HepG2 (cell line): ENCODE measurements around the gene IST1. TPM values are rescaled to one million over a fixed set of nuclear protein-coding genes. Genes with fewer than 3 reads are reported as not detected.

ENCODE experiments used
- CBX5 ChIP-seq: sonication (generic); formaldehyde crosslinking; IDR thresholded peaks from 2 replicates; pipeline ENCODE4 v1.4.0; 2020; ENCODE audit warnings: missing genetic modification reagents, borderline replicate concordance
- LCORL ChIP-seq, 2 experiments: fragments of 450-650 bp in 1 of 2; sonication (generic) in 1 of 2; formaldehyde crosslinking in 1 of 2; IDR thresholded peaks; 2 replicates each; pipeline versions ENCODE4 v1.5.0 to v1.6.1; 2017 to 2020; ENCODE audit warnings: antibody characterized with exemption in 1 of 2, missing genetic modification reagents in 1 of 2
- MEIS1 ChIP-seq: sonication (generic); formaldehyde crosslinking; IDR thresholded peaks from 2 replicates; pipeline ENCODE4 v1.9.0; 2021; ENCODE audit warnings: mild to moderate bottlenecking, missing genetic modification reagents, moderate library complexity, borderline replicate concordance
- SOX6 ChIP-seq, 2 experiments: fragments of 450-650 bp in 1 of 2; sonication (generic) in 1 of 2; formaldehyde crosslinking in 1 of 2; IDR thresholded peaks; 2 replicates each; pipeline versions ENCODE4 v1.4.0 to v1.6.1; 2017 to 2020; ENCODE audit warnings: antibody characterized with exemption in 1 of 2, mild to moderate bottlenecking in 1 of 2, missing genetic modification reagents in 1 of 2
- ZNF224 ChIP-seq: sonication (generic); formaldehyde crosslinking; IDR thresholded peaks from 2 replicates; pipeline ENCODE4 v1.5.0; 2020; ENCODE audit warnings: mild to moderate bottlenecking, missing genetic modification reagents
- ZNF605 ChIP-seq: sonication (generic); formaldehyde crosslinking; IDR thresholded peaks from 2 replicates; pipeline ENCODE4 v1.8.0; 2022; ENCODE audit warnings: mild to moderate bottlenecking, missing genetic modification reagents
- ZNF737 ChIP-seq: sonication (generic); formaldehyde crosslinking; IDR thresholded peaks from 2 replicates; pipeline ENCODE4 v1.5.0; 2020; ENCODE audit warnings: missing genetic modification reagents, mild to moderate bottlenecking, borderline replicate concordance
- polyA plus RNA-seq, 8 experiments: library from polyadenylated mRNA; depleted of rRNA in 3 of 8; stranded (reverse) in 7 of 8; unstranded in 1 of 8; fragments of >200 nt; fragmentation: Illumina TruSeq in 4 of 8; extraction: Trizol in 4 of 8; gene quantifications; 2 replicates each; pipeline versions ENCODE4 v1.2.1 to v1.2.3, GENCODE V29; 2011 to 2016; ENCODE audit warnings: low read depth in 4 of 8, missing spikeins in 1 of 8, mixed read lengths in 1 of 8; ENCODE audit not compliant: insufficient read depth in 1 of 8
- total RNA-seq, 5 experiments: library from RNA; depleted of rRNA; stranded (reverse); fragments of >200 nt; fragmentation: Illumina TruSeq; extraction: Trizol; gene quantifications; 2 replicates each; pipeline ENCODE4 v1.2.3, GENCODE V29; 2016; ENCODE audit warnings: low read depth in 1 of 5
- TF ChIP-seq, protein P1 (sequence below): sonication (generic); formaldehyde crosslinking; IDR thresholded peaks from 2 replicates; pipeline ENCODE4 v1.5.0; 2020; ENCODE audit warnings: missing genetic modification reagents
- TF ChIP-seq, protein P2 (sequence below): sonication (generic); formaldehyde crosslinking; conservative IDR thresholded peaks from 2 replicates; pipeline ENCODE4 v1.8.1; 2023; ENCODE audit warnings: missing genetic modification reagents
- TF ChIP-seq, protein P3 (sequence below): IDR thresholded peaks from 2 replicates; pipeline ENCODE4 v1.6.1; 2016; ENCODE audit warnings: low read depth
- TF ChIP-seq, protein P4 (sequence below): fragments of 450-650 bp; IDR thresholded peaks from 2 replicates; pipeline ENCODE4 v1.6.1; 2017; ENCODE audit warnings: mild to moderate bottlenecking
- TF ChIP-seq, protein P5 (sequence below): sonication (generic); formaldehyde crosslinking; IDR thresholded peaks from 2 replicates; pipeline ENCODE4 v1.4.0; 2020; ENCODE audit warnings: mild to moderate bottlenecking, missing genetic modification reagents
- TF ChIP-seq, protein P6 (sequence below): sonication (generic); formaldehyde crosslinking; IDR thresholded peaks from 2 replicates; pipeline ENCODE4 v1.5.1; 2020; ENCODE audit warnings: mild to moderate bottlenecking, missing genetic modification reagents, borderline replicate concordance
- TF ChIP-seq, protein P7 (sequence below): sonication (generic); formaldehyde crosslinking; IDR thresholded peaks from 2 replicates; pipeline ENCODE4 v1.8.1; 2023; ENCODE audit warnings: mild to moderate bottlenecking, missing genetic modification reagents, borderline replicate concordance
- TF ChIP-seq, protein P8 (sequence below): sonication (generic); formaldehyde crosslinking; IDR thresholded peaks from 2 replicates; pipeline ENCODE4 v1.4.0; 2020; ENCODE audit warnings: missing genetic modification reagents

Gene IST1
- total and polyA plus RNA-seq, 2 of the 13 experiments (the other 11 are each of a cell fraction or from before 2014, with no cell fraction given), result 346 to 415 TPM

DNA sequence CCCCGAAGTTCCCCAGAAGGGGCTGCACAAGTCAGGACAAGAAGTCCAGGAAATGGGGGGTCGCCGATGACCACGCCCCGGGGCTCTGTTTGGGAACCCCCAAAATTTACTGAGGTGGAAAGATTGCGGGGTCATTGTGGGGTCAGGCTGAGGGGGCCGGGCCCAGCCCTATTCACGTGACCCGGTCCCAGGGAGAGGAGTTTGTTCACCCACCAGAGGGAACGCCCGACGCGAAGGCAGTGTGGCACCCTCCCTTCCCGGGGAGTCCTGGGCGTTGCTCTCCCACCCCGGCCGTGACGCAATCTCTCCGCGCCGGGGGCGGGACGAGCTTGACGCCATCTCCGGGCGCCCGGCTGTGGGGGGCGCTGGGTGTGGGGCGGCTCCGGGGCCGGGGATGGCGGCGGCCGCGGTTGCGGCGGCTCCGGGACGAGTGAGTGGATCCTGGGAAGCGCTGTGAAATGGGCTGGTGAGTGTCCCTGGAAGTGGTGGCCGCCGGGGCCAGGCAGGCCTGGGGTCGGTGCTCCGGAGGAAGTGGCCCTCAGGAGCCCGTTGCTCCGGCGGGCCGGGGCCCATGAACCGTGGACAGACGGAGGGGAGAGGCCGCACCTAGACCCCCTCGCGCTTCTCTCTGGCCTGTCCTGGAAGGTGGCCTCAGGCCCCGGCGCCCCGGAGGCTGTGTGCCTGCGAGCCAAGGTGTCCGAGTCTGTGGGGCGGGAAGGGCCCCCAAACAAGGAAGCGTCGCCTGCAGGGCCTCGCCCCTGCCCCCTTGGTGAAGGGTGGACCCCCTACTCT is 49.5 kb upstream of the IST1 start, which contains the start of gene ATXN1L (continued):
- TF ChIP-seq, protein P1, sequence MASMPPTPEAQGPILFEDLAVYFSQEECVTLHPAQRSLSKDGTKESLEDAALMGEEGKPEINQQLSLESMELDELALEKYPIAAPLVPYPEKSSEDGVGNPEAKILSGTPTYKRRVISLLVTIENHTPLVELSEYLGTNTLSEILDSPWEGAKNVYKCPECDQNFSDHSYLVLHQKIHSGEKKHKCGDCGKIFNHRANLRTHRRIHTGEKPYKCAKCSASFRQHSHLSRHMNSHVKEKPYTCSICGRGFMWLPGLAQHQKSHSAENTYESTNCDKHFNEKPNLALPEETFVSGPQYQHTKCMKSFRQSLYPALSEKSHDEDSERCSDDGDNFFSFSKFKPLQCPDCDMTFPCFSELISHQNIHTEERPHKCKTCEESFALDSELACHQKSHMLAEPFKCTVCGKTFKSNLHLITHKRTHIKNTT (CRISPR knock-in tag), result peak; percentile 90; the same call in 1 of the 2 replicates
- TF ChIP-seq ZNF224 (CRISPR knock-in tag) (peak; percentile 78; the same call in 1 of the 2 replicates), LCORL (IDR thresholded peaks at IDR 0.05) (no peak), LCORL (CRISPR knock-in tag; IDR thresholded peaks at IDR 0.05) (no peak; the same call in 1 of the 2 replicates), MEIS1 (CRISPR knock-in tag) (peak; percentile 64; the same call in 1 of the 2 replicates), ZNF737 (CRISPR knock-in tag) (peak; percentile 21; the same call in 1 of the 2 replicates), SOX6 (IDR thresholded peaks at IDR 0.05) (no peak), SOX6 (CRISPR knock-in tag; IDR thresholded peaks at IDR 0.05) (peak; percentile 36; the same call in 1 of the 2 replicates), ZNF605 (CRISPR knock-in tag) (no peak), CBX5 (peak; percentile 10; the same call in 1 of the 2 replicates)
- TF ChIP-seq, protein P2, sequence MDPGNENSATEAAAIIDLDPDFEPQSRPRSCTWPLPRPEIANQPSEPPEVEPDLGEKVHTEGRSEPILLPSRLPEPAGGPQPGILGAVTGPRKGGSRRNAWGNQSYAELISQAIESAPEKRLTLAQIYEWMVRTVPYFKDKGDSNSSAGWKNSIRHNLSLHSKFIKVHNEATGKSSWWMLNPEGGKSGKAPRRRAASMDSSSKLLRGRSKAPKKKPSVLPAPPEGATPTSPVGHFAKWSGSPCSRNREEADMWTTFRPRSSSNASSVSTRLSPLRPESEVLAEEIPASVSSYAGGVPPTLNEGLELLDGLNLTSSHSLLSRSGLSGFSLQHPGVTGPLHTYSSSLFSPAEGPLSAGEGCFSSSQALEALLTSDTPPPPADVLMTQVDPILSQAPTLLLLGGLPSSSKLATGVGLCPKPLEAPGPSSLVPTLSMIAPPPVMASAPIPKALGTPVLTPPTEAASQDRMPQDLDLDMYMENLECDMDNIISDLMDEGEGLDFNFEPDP, result no peak
- TF ChIP-seq, protein P3, sequence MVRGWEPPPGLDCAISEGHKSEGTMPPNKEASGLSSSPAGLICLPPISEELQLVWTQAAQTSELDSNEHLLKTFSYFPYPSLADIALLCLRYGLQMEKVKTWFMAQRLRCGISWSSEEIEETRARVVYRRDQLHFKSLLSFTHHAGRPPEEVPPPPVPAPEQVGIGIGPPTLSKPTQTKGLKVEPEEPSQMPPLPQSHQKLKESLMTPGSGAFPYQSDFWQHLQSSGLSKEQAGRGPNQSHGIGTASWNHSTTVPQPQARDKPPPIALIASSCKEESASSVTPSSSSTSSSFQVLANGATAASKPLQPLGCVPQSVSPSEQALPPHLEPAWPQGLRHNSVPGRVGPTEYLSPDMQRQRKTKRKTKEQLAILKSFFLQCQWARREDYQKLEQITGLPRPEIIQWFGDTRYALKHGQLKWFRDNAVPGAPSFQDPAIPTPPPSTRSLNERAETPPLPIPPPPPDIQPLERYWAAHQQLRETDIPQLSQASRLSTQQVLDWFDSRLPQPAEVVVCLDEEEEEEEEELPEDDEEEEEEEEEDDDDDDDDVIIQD (CRISPR knock-in tag), result no peak; the same call in 1 of the 2 replicates
- TF ChIP-seq, protein P4, sequence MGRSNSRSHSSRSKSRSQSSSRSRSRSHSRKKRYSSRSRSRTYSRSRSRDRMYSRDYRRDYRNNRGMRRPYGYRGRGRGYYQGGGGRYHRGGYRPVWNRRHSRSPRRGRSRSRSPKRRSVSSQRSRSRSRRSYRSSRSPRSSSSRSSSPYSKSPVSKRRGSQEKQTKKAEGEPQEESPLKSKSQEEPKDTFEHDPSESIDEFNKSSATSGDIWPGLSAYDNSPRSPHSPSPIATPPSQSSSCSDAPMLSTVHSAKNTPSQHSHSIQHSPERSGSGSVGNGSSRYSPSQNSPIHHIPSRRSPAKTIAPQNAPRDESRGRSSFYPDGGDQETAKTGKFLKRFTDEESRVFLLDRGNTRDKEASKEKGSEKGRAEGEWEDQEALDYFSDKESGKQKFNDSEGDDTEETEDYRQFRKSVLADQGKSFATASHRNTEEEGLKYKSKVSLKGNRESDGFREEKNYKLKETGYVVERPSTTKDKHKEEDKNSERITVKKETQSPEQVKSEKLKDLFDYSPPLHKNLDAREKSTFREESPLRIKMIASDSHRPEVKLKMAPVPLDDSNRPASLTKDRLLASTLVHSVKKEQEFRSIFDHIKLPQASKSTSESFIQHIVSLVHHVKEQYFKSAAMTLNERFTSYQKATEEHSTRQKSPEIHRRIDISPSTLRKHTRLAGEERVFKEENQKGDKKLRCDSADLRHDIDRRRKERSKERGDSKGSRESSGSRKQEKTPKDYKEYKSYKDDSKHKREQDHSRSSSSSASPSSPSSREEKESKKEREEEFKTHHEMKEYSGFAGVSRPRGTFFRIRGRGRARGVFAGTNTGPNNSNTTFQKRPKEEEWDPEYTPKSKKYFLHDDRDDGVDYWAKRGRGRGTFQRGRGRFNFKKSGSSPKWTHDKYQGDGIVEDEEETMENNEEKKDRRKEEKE, result no peak
- TF ChIP-seq, protein P5, sequence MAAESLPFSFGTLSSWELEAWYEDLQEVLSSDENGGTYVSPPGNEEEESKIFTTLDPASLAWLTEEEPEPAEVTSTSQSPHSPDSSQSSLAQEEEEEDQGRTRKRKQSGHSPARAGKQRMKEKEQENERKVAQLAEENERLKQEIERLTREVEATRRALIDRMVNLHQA (CRISPR knock-in tag), result no peak
- TF ChIP-seq, protein P6, sequence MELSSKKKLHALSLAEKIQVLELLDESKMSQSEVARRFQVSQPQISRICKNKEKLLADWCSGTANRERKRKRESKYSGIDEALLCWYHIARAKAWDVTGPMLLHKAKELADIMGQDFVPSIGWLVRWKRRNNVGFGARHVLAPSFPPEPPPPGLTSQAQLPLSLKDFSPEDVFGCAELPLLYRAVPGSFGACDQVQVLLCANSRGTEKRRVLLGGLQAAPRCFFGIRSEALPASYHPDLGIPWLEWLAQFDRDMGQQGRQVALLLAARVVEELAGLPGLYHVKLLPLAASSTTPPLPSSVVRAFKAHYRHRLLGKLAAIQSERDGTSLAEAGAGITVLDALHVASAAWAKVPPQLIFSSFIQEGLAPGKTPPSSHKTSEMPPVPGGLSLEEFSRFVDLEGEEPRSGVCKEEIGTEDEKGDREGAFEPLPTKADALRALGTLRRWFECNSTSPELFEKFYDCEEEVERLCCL (CRISPR knock-in tag), result no peak
- TF ChIP-seq, protein P7, sequence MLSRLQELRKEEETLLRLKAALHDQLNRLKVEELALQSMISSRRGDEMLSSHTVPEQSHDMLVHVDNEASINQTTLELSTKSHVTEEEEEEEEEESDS, result 0 out of 2 replicates have a peak, but pooled peaks have one; percentile 26
- TF ChIP-seq, protein P8, sequence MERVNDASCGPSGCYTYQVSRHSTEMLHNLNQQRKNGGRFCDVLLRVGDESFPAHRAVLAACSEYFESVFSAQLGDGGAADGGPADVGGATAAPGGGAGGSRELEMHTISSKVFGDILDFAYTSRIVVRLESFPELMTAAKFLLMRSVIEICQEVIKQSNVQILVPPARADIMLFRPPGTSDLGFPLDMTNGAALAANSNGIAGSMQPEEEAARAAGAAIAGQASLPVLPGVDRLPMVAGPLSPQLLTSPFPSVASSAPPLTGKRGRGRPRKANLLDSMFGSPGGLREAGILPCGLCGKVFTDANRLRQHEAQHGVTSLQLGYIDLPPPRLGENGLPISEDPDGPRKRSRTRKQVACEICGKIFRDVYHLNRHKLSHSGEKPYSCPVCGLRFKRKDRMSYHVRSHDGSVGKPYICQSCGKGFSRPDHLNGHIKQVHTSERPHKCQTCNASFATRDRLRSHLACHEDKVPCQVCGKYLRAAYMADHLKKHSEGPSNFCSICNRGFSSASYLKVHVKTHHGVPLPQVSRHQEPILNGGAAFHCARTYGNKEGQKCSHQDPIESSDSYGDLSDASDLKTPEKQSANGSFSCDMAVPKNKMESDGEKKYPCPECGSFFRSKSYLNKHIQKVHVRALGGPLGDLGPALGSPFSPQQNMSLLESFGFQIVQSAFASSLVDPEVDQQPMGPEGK (CRISPR knock-in tag), result peak; percentile 98
